Osteocyte (in vitro differentiated cells): ENCODE data around the gene ADNP. TPM values are rescaled to one million over a fixed set of nuclear protein-coding genes. Genes with fewer than 3 reads are reported as not detected.
A peak's percentile ranks its signal among the peaks of the same experiment; 100 is the strongest.
"Not testable (repeated sequence)": the region's sequence is repeated elsewhere in the genome, so short reads cannot be mapped to it uniquely, and the experiment has no call there.

Experiments
- DNase-seq: peaks from one replicate; pipeline ENCODE4 v3.0.0; 2021; ENCODE audit warnings: mixed read lengths; ENCODE audit not compliant: unreplicated experiment; ENCODE audit errors: extremely low spot score
- H3K27ac Mint-ChIP-seq: one replicate; pipeline ENCODE4 v1.8.0; 2021; ENCODE audit warnings: mild to moderate bottlenecking, mixed read lengths; ENCODE audit not compliant: unreplicated experiment
- H3K27me3 Mint-ChIP-seq: one replicate; pipeline ENCODE4 v1.8.0; 2021; ENCODE audit warnings: mixed read lengths; ENCODE audit not compliant: unreplicated experiment
- H3K36me3 Mint-ChIP-seq: one replicate; pipeline ENCODE4 v1.8.0; 2021; ENCODE audit warnings: mixed read lengths; ENCODE audit not compliant: unreplicated experiment
- H3K4me1 Mint-ChIP-seq: one replicate; pipeline ENCODE4 v1.8.0; 2021; ENCODE audit warnings: mixed read lengths; ENCODE audit not compliant: unreplicated experiment
- H3K4me3 Mint-ChIP-seq: one replicate; pipeline ENCODE4 v1.8.0; 2021; ENCODE audit warnings: mild to moderate bottlenecking, moderate library complexity, mixed read lengths; ENCODE audit not compliant: unreplicated experiment
- H3K9me3 Mint-ChIP-seq: one replicate; pipeline ENCODE4 v1.8.0; 2021; ENCODE audit warnings: mixed read lengths; ENCODE audit not compliant: unreplicated experiment
- long read RNA-seq: library from polyadenylated mRNA; unstranded; transcript quantifications from one replicate; pipeline ENCODE4 v2.0.0, GENCODE V29; 2021
- total RNA-seq: library from RNA; stranded (reverse); gene quantifications from 2 replicates; pipeline ENCODE4 v1.2.1, GENCODE V29; 2021
- TF ChIP-seq, protein P1 (sequence below): fragments of 200-600 bp; sonication (generic); IDR thresholded peaks from 2 replicates; pipeline ENCODE4 v1.5.0; 2021; ENCODE audit warnings: antibody characterized with exemption, mild to moderate bottlenecking, moderate library complexity

ADNP gene
- 67.4 and 79.6 TPM in 2 replicates for total RNA-seq
- long read RNA-seq, full-length matches to known transcripts: 3 of 71 reads
- long read RNA-seq, partial matches to known transcripts: 9 of 71 reads
- long read RNA-seq, other reads (novel, unspliced or antisense): 59 of 71 reads

GRCh38 chr20:50931306-50932015 lies at the start of gene ADNP:
ADNP (minus strand) TSS chr20:50931437; CDS start chr20:50903996, 27,441 bp downstream.
- Mint-ChIP-seq H3K4me3 (peak within 1 kb of the TSS; percentile 83), H3K36me3 (peaks cover 34% of the 10 kb centered on the region)
- peak; percentile 96 for DNase-seq

GRCh38 chr20:50980071-50980681 lies 48.9 kb upstream of the ADNP start:
- H3K9me3 Mint-ChIP-seq: no peaks in the 10 kb centered on the region
- DNase-seq: no peak
- no peaks in the 10 kb centered on the region for H3K36me3 Mint-ChIP-seq
- TF ChIP-seq, protein P1, sequence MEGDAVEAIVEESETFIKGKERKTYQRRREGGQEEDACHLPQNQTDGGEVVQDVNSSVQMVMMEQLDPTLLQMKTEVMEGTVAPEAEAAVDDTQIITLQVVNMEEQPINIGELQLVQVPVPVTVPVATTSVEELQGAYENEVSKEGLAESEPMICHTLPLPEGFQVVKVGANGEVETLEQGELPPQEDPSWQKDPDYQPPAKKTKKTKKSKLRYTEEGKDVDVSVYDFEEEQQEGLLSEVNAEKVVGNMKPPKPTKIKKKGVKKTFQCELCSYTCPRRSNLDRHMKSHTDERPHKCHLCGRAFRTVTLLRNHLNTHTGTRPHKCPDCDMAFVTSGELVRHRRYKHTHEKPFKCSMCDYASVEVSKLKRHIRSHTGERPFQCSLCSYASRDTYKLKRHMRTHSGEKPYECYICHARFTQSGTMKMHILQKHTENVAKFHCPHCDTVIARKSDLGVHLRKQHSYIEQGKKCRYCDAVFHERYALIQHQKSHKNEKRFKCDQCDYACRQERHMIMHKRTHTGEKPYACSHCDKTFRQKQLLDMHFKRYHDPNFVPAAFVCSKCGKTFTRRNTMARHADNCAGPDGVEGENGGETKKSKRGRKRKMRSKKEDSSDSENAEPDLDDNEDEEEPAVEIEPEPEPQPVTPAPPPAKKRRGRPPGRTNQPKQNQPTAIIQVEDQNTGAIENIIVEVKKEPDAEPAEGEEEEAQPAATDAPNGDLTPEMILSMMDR: no peak
- H3K4me1 Mint-ChIP-seq: peaks cover 23% of the 10 kb centered on the region
- H3K4me3 Mint-ChIP-seq: no peak overlapping the region
- no peaks in the 10 kb centered on the region for H3K27me3 Mint-ChIP-seq
- peak overlapping the region; percentile 77 for H3K27ac Mint-ChIP-seq

More at GRCh38 chr20:50931306-50932015, at the start of gene ADNP:
- peaks cover 36% of the 10 kb centered on the region for H3K4me1 Mint-ChIP-seq
- H3K27me3 Mint-ChIP-seq: no peaks in the 10 kb centered on the region
- H3K27ac Mint-ChIP-seq: peak within 1 kb of the TSS; percentile 98
- TF ChIP-seq, protein P1: peak; percentile 73
- no peaks in the 10 kb centered on the region for H3K9me3 Mint-ChIP-seq

GRCh38 chr20:50978533-50978932 lies 47.3 kb upstream of the ADNP start:
- H3K4me1 Mint-ChIP-seq: peaks cover 23% of the 10 kb centered on the region
- H3K27ac Mint-ChIP-seq, H3K27me3 Mint-ChIP-seq, H3K36me3 Mint-ChIP-seq, H3K4me3 Mint-ChIP-seq, H3K9me3 Mint-ChIP-seq, DNase-seq: not testable (repeated sequence)

DNA sequence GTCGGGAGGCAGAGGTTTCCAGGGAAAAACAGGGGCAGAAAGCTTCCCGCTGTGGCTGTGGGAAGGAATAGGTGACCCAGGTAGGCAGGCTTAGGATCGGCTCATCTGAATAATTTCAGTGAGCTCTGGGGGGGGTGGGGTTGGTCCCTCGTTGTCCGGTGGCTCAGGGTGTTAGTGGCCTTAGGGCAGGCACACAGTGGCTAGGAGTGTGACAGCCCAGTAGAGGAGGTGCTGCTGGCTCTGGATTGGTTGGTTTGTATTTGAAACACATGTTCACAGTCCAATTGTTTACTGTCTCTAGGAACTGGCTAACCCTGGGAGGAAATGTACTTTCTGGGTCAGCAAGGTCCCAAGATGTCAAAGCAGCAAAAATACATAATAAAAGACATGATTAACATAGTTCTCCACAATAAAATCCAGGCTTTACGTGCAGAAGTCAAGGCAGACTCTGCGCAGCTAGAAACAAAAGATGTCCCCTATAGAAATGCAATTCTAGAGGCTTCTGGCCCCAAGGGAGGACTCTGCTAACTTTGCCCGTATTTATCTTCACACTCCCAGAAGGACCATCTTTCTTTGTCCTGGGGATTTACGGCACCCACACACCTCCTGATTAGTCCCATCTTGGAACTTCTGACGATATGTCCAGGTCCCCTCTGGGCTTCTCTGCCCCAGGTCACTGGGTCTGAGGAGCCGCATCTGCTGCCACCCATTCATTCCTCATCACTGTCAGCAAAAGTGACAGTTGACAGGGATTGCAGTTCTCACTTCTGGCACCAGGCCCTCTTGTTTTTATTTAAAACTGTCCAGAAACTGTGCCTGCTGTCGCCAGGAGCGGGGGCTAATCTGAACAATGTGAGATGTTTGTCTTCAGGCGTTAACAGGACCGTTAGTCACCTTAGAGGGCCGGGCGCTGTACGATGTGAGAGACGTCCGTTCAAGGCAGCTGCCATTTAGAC lies 46.1 kb upstream of the ADNP start:
- Mint-ChIP-seq H3K27me3 (peaks cover 8% of the 10 kb centered on the region), H3K4me1 (peaks cover 18% of the 10 kb centered on the region), H3K9me3 (peaks cover 4% of the 10 kb centered on the region), H3K4me3 (no peak overlapping the region), H3K36me3 (no peaks in the 10 kb centered on the region), H3K27ac (no peak overlapping the region)
- no peak for DNase-seq
- TF ChIP-seq, protein P1: no peak

- Mint-ChIP-seq H3K36me3 (no peaks in the 10 kb centered on the region), H3K27ac (no peak overlapping the region), H3K27me3 (peaks cover 10% of the 10 kb centered on the region), H3K4me1 (peaks cover 8% of the 10 kb centered on the region), H3K9me3 (peaks cover 4% of the 10 kb centered on the region), H3K4me3 (no peak overlapping the region)
- DNase-seq: no peak
- TF ChIP-seq, protein P1: no peak
These were observed 44.6 kb upstream of the ADNP start for GRCh38 chr20:50975701-50976330.
